Suprapubic skin (tissue), 4 donors: ENCODE results near the gene YIPF3.

Experiments used
- CTCF ChIP-seq, 2 donors: fragments of 200-600 bp in 1 of 2; fragments of 450-650 bp in 1 of 2; sonication (generic) in 1 of 2; IDR thresholded peaks; one replicate each; pipeline ENCODE4 v1.5.1; 2016 to 2019; ENCODE audit warnings: antibody characterized with exemption in 2 of 2, mild to moderate bottlenecking in 1 of 2, moderate library complexity in 1 of 2
- EP300 ChIP-seq: sonication (generic); formaldehyde crosslinking; IDR thresholded peaks from one replicate; pipeline ENCODE4 v1.6.1; 2017; ENCODE audit warnings: antibody characterized with exemption
- POLR2A ChIP-seq, 2 donors: fragments of 450-650 bp; IDR thresholded peaks; one replicate each; pipeline ENCODE4 v1.6.1; 2017; ENCODE audit warnings: antibody characterized with exemption in 2 of 2, mild to moderate bottlenecking in 2 of 2, moderate library complexity in 2 of 2
- POLR2AphosphoS5 ChIP-seq, 3 donors: sonication (generic); formaldehyde crosslinking; IDR thresholded peaks; one replicate each; pipeline ENCODE4 v1.6.1; 2017; ENCODE audit warnings: antibody characterized with exemption in 3 of 3

- TF ChIP-seq CTCF (IDR thresholded peaks at IDR 0.05), result no peak
- no peak for TF ChIP-seq POLR2A (IDR thresholded peaks at IDR 0.05)
- no peak for TF ChIP-seq EP300
- TF ChIP-seq POLR2AphosphoS5 (IDR thresholded peaks at IDR 0.05), result no peak
Observed at GRCh38 chr6:43488667-43489276, 28.0 kb downstream of the YIPF3 start.
